Stimulated activated CD8-positive, alpha-beta memory T cell treated with anti-CD3 and anti-CD28 coated beads, Interleukin-12 subunit alpha, Interleukin-12 subunit beta, amount 100 ng/mL, for 1 hour (primary cell): Measurements from ENCODE around the gene ERVV-1.
"Not testable (repeated sequence)": the region's sequence is repeated elsewhere in the genome, so short reads cannot be mapped to it uniquely, and the experiment has no call there.

Experiments
- DNase-seq: peaks from one replicate; pipeline ENCODE4 v3.0.0-alpha.2; 2020; ENCODE audit warnings: low read depth

Gene ERVV-1

GRCh38 chr19:53013621-53014020 lies at the start of gene ERVV-1:
TSS of gene ERVV-1 (plus strand) at chr19:53013921. CDS start at chr19:53014091, 170 bp downstream.
- DNase-seq = no peak

GRCh38 chr19:52967772-52968171 lies 45.9 kb upstream of the ERVV-1 start:
- DNase-seq = no peak

- DNase-seq = no peak
Measured at GRCh38 chr19:52981329-52981728, 32.4 kb upstream of the ERVV-1 start.

GRCh38 chr19:52983167-52983566 lies 30.6 kb upstream of the ERVV-1 start:
- DNase-seq = not testable (repeated sequence)

GRCh38 chr19:52987221-52987620 lies 26.5 kb upstream of the ERVV-1 start:
- no peak for DNase-seq

GRCh38 chr19:52988506-52988905 lies 25.2 kb upstream of the ERVV-1 start:
- no peak for DNase-seq

GRCh38 chr19:52990759-52991418 lies 22.8 kb upstream of the ERVV-1 start:
- DNase-seq = no peak

- no peak for DNase-seq
Measured at GRCh38 chr19:52991484-52991883, 22.2 kb upstream of the ERVV-1 start.

- DNase-seq = no peak
Measured at GRCh38 chr19:52992109-52993004, 21.4 kb upstream of the ERVV-1 start.

- DNase-seq = peak; percentile 63
Measured at GRCh38 chr19:52993342-52994178, 20.2 kb upstream of the ERVV-1 start.

GRCh38 chr19:52995711-52996110 lies 18.0 kb upstream of the ERVV-1 start:
- no peak for DNase-seq

GRCh38 chr19:52997975-52998374 lies 15.7 kb upstream of the ERVV-1 start:
- DNase-seq = no peak

GRCh38 chr19:53002479-53002878 lies 11.2 kb upstream of the ERVV-1 start:
- no peak for DNase-seq

GRCh38 chr19:53004242-53004641 lies 9.5 kb upstream of the ERVV-1 start:
- no peak for DNase-seq

- DNase-seq = no peak
Measured at GRCh38 chr19:53007200-53007599, 6.5 kb upstream of the ERVV-1 start.

- DNase-seq = no peak
Measured at GRCh38 chr19:53007606-53008005, 6.1 kb upstream of the ERVV-1 start.

GRCh38 chr19:53008061-53008778 lies 5.5 kb upstream of the ERVV-1 start:
- DNase-seq = no peak

- DNase-seq = no peak
Measured at GRCh38 chr19:53010494-53010893, 3.2 kb upstream of the ERVV-1 start.

GRCh38 chr19:53012006-53012405 lies 1.7 kb upstream of the ERVV-1 start:
- no peak for DNase-seq

- DNase-seq = no peak
Measured at GRCh38 chr19:53015159-53015558, 1.4 kb downstream of the ERVV-1 start.

- no peak for DNase-seq
Measured at GRCh38 chr19:53015730-53016129, 2.0 kb downstream of the ERVV-1 start.

- no peak for DNase-seq
Measured at GRCh38 chr19:53019684-53020083, 6.0 kb downstream of the ERVV-1 start.
